Testis (tissue), 2 donors: ENCODE results near the gene ZNF524.

Experiments used
- POLR2A ChIP-seq: fragments of 450-650 bp; IDR thresholded peaks from one replicate; pipeline ENCODE4 v1.6.1; 2017; ENCODE audit warnings: antibody characterized with exemption, mild to moderate bottlenecking, moderate library complexity
- TF ChIP-seq, protein P1 (sequence below), 3 experiments: fragments of 450-650 bp in 2 of 3; fragments of 200-600 bp in 1 of 3; sonication (generic) in 1 of 3; IDR thresholded peaks; one replicate each; pipeline ENCODE4 v1.5.1; 2016 to 2019; ENCODE audit warnings: antibody characterized with exemption in 3 of 3, mild to moderate bottlenecking in 2 of 3, moderate library complexity in 1 of 3

GRCh38 chr19:55603581-55604292, 3.6 kb downstream of the ZNF524 start:
- TF ChIP-seq, protein P1, sequence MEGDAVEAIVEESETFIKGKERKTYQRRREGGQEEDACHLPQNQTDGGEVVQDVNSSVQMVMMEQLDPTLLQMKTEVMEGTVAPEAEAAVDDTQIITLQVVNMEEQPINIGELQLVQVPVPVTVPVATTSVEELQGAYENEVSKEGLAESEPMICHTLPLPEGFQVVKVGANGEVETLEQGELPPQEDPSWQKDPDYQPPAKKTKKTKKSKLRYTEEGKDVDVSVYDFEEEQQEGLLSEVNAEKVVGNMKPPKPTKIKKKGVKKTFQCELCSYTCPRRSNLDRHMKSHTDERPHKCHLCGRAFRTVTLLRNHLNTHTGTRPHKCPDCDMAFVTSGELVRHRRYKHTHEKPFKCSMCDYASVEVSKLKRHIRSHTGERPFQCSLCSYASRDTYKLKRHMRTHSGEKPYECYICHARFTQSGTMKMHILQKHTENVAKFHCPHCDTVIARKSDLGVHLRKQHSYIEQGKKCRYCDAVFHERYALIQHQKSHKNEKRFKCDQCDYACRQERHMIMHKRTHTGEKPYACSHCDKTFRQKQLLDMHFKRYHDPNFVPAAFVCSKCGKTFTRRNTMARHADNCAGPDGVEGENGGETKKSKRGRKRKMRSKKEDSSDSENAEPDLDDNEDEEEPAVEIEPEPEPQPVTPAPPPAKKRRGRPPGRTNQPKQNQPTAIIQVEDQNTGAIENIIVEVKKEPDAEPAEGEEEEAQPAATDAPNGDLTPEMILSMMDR (IDR thresholded peaks at IDR 0.05), result no peak
- no peak for TF ChIP-seq POLR2A
